ENCODE measurements around the gene HOMER2. TPM values are rescaled to one million over a fixed set of nuclear protein-coding genes. Genes with fewer than 3 reads are reported as not detected.

HOMER2 gene
- total and polyA plus RNA-seq, 9 of the 15 experiments (the other 6 are each of a cell fraction or from before 2014, with no cell fraction given) = 0.13 to 0.47 (median 0.29) TPM; not detected in 1

DNA sequence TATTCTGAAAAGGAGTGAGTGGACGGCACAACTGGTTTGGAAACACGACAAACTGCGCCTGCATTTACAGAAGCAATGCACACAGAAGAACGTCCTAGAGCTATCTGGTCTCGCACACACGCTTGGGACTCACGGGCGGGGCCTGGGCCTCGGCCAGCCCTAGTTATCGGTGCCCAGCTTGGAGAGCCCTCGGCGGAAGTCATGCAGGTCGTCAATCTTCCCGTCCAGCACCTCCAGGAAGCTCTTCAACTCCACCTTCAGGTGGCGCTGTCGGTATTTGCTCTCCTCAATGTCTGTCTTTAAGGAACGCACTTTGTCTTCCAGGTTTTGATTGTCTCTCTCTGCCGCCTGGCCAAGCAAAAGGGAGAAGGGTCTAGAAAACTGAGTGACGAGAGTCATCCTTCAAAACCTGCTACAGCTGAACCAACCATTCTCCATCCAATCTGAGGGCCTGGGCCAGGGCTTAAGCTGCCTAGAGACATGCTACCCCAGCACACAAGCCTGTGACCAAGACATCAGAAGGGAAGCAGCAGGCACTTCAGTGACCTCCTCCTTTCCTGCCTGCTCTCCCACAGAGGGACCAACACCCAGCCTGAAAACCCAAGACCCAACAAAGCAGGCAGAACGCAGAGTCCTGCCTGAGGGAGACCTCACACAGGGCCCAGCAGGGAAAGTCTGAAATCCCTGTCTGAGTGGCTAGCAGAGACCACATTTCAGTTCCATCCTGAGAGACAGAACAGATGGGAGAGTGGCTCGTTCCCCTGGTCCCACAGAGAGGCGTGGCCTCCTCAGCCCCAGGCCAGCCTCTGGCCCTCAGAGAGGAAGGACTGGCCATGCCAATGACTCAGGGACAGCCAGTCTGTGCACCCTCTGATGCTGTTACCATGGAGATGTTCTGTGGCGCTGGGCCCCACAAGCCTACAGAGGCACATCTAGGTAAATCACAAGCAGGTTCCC lies 102.7 kb downstream of the HOMER2 start (continued):
- no peak for TF ChIP-seq ZBTB1 (CRISPR knock-in tag; IDR thresholded peaks at IDR 0.05; ENCODE audit: borderline replicate concordance, low read depth)
- TF ChIP-seq, protein P1, sequence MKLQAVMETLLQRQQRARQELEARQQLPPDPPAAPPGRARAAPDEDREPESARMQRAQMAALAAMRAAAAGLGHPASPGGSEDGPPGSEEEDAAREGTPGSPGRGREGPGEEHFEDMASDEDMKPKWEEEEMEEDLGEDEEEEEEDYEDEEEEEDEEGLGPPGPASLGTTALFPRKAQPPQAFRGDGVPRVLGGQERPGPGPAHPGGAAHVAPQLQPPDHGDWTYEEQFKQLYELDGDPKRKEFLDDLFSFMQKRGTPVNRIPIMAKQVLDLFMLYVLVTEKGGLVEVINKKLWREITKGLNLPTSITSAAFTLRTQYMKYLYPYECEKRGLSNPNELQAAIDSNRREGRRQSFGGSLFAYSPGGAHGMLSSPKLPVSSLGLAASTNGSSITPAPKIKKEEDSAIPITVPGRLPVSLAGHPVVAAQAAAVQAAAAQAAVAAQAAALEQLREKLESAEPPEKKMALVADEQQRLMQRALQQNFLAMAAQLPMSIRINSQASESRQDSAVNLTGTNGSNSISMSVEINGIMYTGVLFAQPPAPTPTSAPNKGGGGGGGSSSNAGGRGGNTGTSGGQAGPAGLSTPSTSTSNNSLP (IDR thresholded peaks at IDR 0.05; ENCODE audit: borderline replicate concordance, low read depth, low read length) = peak; percentile 76; the same call in 1 of the 2 replicates
- peak; percentile 98 for TF ChIP-seq TCF3 (CRISPR knock-in tag; IDR thresholded peaks at IDR 0.05)
- TF ChIP-seq ZNF124 (CRISPR knock-in tag; IDR thresholded peaks at IDR 0.05) = no peak
- TF ChIP-seq, protein P2, sequence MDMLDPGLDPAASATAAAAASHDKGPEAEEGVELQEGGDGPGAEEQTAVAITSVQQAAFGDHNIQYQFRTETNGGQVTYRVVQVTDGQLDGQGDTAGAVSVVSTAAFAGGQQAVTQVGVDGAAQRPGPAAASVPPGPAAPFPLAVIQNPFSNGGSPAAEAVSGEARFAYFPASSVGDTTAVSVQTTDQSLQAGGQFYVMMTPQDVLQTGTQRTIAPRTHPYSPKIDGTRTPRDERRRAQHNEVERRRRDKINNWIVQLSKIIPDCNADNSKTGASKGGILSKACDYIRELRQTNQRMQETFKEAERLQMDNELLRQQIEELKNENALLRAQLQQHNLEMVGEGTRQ (CRISPR knock-in tag; IDR thresholded peaks at IDR 0.05) = no peak
- TF ChIP-seq SMAD1 (IDR thresholded peaks at IDR 0.05; ENCODE audit: low read depth, low read length, partially characterized antibody) = peak; percentile 39
- no peak for TF ChIP-seq THRAP3 (IDR thresholded peaks at IDR 0.05; ENCODE audit: borderline replicate concordance)
- no peak for TF ChIP-seq SREBF1 (IDR thresholded peaks at IDR 0.05; ENCODE audit: borderline replicate concordance, low read depth, low read length)
- TF ChIP-seq RBM15 (IDR thresholded peaks at IDR 0.05; ENCODE audit: insufficient read depth, low read length) = no peak
- TF ChIP-seq, protein P3, sequence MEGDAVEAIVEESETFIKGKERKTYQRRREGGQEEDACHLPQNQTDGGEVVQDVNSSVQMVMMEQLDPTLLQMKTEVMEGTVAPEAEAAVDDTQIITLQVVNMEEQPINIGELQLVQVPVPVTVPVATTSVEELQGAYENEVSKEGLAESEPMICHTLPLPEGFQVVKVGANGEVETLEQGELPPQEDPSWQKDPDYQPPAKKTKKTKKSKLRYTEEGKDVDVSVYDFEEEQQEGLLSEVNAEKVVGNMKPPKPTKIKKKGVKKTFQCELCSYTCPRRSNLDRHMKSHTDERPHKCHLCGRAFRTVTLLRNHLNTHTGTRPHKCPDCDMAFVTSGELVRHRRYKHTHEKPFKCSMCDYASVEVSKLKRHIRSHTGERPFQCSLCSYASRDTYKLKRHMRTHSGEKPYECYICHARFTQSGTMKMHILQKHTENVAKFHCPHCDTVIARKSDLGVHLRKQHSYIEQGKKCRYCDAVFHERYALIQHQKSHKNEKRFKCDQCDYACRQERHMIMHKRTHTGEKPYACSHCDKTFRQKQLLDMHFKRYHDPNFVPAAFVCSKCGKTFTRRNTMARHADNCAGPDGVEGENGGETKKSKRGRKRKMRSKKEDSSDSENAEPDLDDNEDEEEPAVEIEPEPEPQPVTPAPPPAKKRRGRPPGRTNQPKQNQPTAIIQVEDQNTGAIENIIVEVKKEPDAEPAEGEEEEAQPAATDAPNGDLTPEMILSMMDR (IDR thresholded peaks at IDR 0.05 in 2 of 3, conservative IDR thresholded peaks at IDR 0.05 in 1 of 3; ENCODE audit: insufficient read depth in 2 of 3, low read depth in 1 of 3, low read length in 3 of 3) = peak; percentile 95 to 97 (median 96)
- peak; percentile 89 for TF ChIP-seq SMARCE1 (IDR thresholded peaks at IDR 0.05)
- TF ChIP-seq PCBP2 (IDR thresholded peaks at IDR 0.05; ENCODE audit: low read depth, low read length, poor library complexity, severe bottlenecking) = no peak
- TF ChIP-seq, protein P4, sequence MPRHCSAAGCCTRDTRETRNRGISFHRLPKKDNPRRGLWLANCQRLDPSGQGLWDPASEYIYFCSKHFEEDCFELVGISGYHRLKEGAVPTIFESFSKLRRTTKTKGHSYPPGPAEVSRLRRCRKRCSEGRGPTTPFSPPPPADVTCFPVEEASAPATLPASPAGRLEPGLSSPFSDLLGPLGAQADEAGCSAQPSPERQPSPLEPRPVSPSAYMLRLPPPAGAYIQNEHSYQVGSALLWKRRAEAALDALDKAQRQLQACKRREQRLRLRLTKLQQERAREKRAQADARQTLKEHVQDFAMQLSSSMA (CRISPR knock-in tag; IDR thresholded peaks at IDR 0.05) = no peak
- no peak for TF ChIP-seq ZNF830 (CRISPR knock-in tag; IDR thresholded peaks at IDR 0.05)
- no peak for TF ChIP-seq IRF2 (CRISPR knock-in tag; IDR thresholded peaks at IDR 0.05)
- no peak for TF ChIP-seq SIRT6 (IDR thresholded peaks at IDR 0.05; ENCODE audit: low read depth, low read length)
- TF ChIP-seq, protein P5, sequence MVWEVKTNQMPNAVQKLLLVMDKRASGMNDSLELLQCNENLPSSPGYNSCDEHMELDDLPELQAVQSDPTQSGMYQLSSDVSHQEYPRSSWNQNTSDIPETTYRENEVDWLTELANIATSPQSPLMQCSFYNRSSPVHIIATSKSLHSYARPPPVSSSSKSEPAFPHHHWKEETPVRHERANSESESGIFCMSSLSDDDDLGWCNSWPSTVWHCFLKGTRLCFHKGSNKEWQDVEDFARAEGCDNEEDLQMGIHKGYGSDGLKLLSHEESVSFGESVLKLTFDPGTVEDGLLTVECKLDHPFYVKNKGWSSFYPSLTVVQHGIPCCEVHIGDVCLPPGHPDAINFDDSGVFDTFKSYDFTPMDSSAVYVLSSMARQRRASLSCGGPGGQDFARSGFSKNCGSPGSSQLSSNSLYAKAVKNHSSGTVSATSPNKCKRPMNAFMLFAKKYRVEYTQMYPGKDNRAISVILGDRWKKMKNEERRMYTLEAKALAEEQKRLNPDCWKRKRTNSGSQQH (CRISPR knock-in tag; IDR thresholded peaks at IDR 0.05) = no peak
- peak; percentile 50; the same call in 1 of the 2 replicates for TF ChIP-seq HLTF (IDR thresholded peaks at IDR 0.05)
- TF ChIP-seq ZNF717 (CRISPR knock-in tag; IDR thresholded peaks at IDR 0.05) = no peak
- peak; percentile 95 for TF ChIP-seq NBN (IDR thresholded peaks at IDR 0.05; ENCODE audit: low read depth)
- no peak for TF ChIP-seq CSDE1 (IDR thresholded peaks at IDR 0.05)
- TF ChIP-seq DACH1 (IDR thresholded peaks at IDR 0.05; ENCODE audit: partially characterized antibody) = no peak

Data from K562 (cell line).